GM23338 (cell line): ENCODE data around the gene RTCA. TPM values are rescaled to one million over a fixed set of nuclear protein-coding genes. Genes with fewer than 3 reads are reported as not detected.

Experiments
- ATAC-seq: fragments of 200-7000 bp; cut with Tn5 transposase; 3 replicates; pipeline ENCODE4 v1.9.1; 2020
- DNase-seq: peaks from one replicate; pipeline ENCODE4 v3.0.0-alpha.2; 2015; ENCODE audit warnings: low spot score
- H2AFZ ChIP-seq: fragments of 200-600 bp; sonication (generic); 2 replicates; pipeline ENCODE4 v1.8.0; 2016; ENCODE audit warnings: antibody characterized with exemption, mild to moderate bottlenecking, moderate library complexity
- H3F3A ChIP-seq: fragments of 200-600 bp; sonication (generic); replicated peaks from 2 replicates; pipeline ENCODE4 v1.8.0; 2017; ENCODE audit warnings: antibody characterized with exemption, mixed run types, low read depth
- H3K27ac ChIP-seq: fragments of 200-600 bp; sonication (generic); 2 replicates; pipeline ENCODE4 v1.6.1; 2016; ENCODE audit warnings: low read depth
- H3K27me3 ChIP-seq: fragments of 200-600 bp; sonication (generic); 2 replicates; pipeline ENCODE4 v1.8.0; 2016; ENCODE audit warnings: mild to moderate bottlenecking, mixed run types, moderate library complexity; ENCODE audit not compliant: insufficient read depth
- H3K36me3 ChIP-seq: fragments of 200-600 bp; sonication (generic); 2 replicates; pipeline ENCODE4 v1.8.0; 2016; ENCODE audit warnings: mild to moderate bottlenecking; ENCODE audit not compliant: insufficient read depth
- H3K4me1 ChIP-seq: fragments of 200-600 bp; sonication (generic); 2 replicates; pipeline ENCODE4 v1.8.0; 2016; ENCODE audit warnings: mild to moderate bottlenecking, moderate library complexity; ENCODE audit not compliant: insufficient read depth
- H3K4me2 ChIP-seq: fragments of 200-600 bp; sonication (generic); 2 replicates; pipeline ENCODE4 v1.7.1; 2017; ENCODE audit warnings: mixed run types
- H3K4me3 ChIP-seq: fragments of 200-600 bp; sonication (generic); 2 replicates; pipeline ENCODE4 v1.6.1; 2016; ENCODE audit warnings: mixed run types
- H3K79me2 ChIP-seq: fragments of 200-600 bp; sonication (generic); replicated peaks from 2 replicates; pipeline ENCODE4 v1.8.0; 2017; ENCODE audit warnings: mild to moderate bottlenecking; ENCODE audit not compliant: insufficient read depth
- H3K9me2 ChIP-seq: fragments of 200-600 bp; sonication (generic); 2 replicates; pipeline ENCODE4 v1.8.0; 2017; ENCODE audit not compliant: insufficient read depth
- H4K20me1 ChIP-seq: fragments of 200-600 bp; sonication (generic); replicated peaks from 2 replicates; pipeline ENCODE4 v1.8.0; 2017; ENCODE audit warnings: mild to moderate bottlenecking; ENCODE audit not compliant: insufficient read depth
- H3K27ac Mint-ChIP-seq: 2 replicates; pipeline ENCODE4 v1.8.0; 2020; ENCODE audit warnings: inconsistent platforms, mild to moderate bottlenecking, moderate library complexity, mixed read lengths
- H3K27me3 Mint-ChIP-seq: 3 replicates; pipeline ENCODE4 v1.8.0; 2022; ENCODE audit warnings: low read depth, mild to moderate bottlenecking, moderate library complexity, mixed read lengths, inconsistent platforms; ENCODE audit not compliant: insufficient read depth, poor library complexity
- H3K36me3 Mint-ChIP-seq: 3 replicates; pipeline ENCODE4 v1.8.0; 2021; ENCODE audit warnings: low read depth, mild to moderate bottlenecking, inconsistent platforms, moderate library complexity, mixed read lengths
- H3K4me1 Mint-ChIP-seq: 3 replicates; pipeline ENCODE4 v1.8.0; 2020; ENCODE audit warnings: mild to moderate bottlenecking, inconsistent platforms, mixed read lengths
- H3K4me3 Mint-ChIP-seq: 3 replicates; pipeline ENCODE4 v1.8.0; 2021; ENCODE audit warnings: moderate library complexity, mild to moderate bottlenecking, inconsistent platforms, mixed read lengths
- H3K9me3 Mint-ChIP-seq: 3 replicates; pipeline ENCODE4 v1.8.0; 2020; ENCODE audit warnings: moderate library complexity, mild to moderate bottlenecking, inconsistent platforms, mixed read lengths
- ETS1 ChIP-seq: IDR thresholded peaks from 2 replicates; pipeline ENCODE4 v1.6.1; 2016; ENCODE audit warnings: antibody characterized with exemption
- EZH2 ChIP-seq: fragments of 200-600 bp; sonication (generic); IDR thresholded peaks from one replicate; pipeline ENCODE4 v1.8.0; 2017; ENCODE audit warnings: antibody characterized with exemption, mild to moderate bottlenecking, low read depth; ENCODE audit not compliant: unreplicated experiment
- EZH2phosphoT487 ChIP-seq: fragments of 200-600 bp; sonication (generic); IDR thresholded peaks from one replicate; pipeline ENCODE4 v1.8.1; 2018; ENCODE audit warnings: antibody characterized with exemption; ENCODE audit not compliant: unreplicated experiment
- NANOG ChIP-seq: IDR thresholded peaks from 2 replicates; pipeline ENCODE4 v1.6.1; 2016; ENCODE audit warnings: antibody characterized with exemption, borderline replicate concordance
- ZNF114 ChIP-seq: fragments of 250-450 bp; sonication (Bioruptor Pico); IDR thresholded peaks from 2 replicates; pipeline ENCODE4 v1.5.0; 2020; ENCODE audit warnings: mild to moderate bottlenecking, moderate library complexity
- polyA plus RNA-seq: library from polyadenylated mRNA; unstranded; fragments of >200 nt; fragmentation: Nextera tagmentation; extraction: Ambion mirVana; gene quantifications from 2 replicates; pipeline ENCODE4 v1.2.1, GENCODE V29; 2016
- total RNA-seq: library from RNA; depleted of rRNA; stranded (reverse); fragments of >200 nt; shearing (Covaris generic); gene quantifications from 2 replicates; pipeline ENCODE4 v1.2.3, GENCODE V29; 2014
- TF ChIP-seq, protein P1 (sequence below): fragments of 250-450 bp; sonication (Bioruptor Pico); IDR thresholded peaks from 2 replicates; pipeline ENCODE4 v1.5.0; 2020; ENCODE audit warnings: mild to moderate bottlenecking, moderate library complexity
- TF ChIP-seq, protein P2 (sequence below), 2 experiments: fragments of 200-600 bp in 1 of 2; sonication (generic) in 1 of 2; conservative IDR thresholded peaks; 2 replicates each; pipeline versions ENCODE4 v1.5.1 to v1.6.1; 2016 to 2017; ENCODE audit warnings: antibody characterized with exemption in 2 of 2, low read depth in 2 of 2, mild to moderate bottlenecking in 2 of 2, moderate library complexity in 1 of 2

The RTCA gene
- total and polyA plus RNA-seq, 2 experiments from 2014 or later = 36.6 TPM

- TF ChIP-seq ZNF114 (no peak), EZH2 (no peak), EZH2phosphoT487 (no peak)
- TF ChIP-seq, protein P1, sequence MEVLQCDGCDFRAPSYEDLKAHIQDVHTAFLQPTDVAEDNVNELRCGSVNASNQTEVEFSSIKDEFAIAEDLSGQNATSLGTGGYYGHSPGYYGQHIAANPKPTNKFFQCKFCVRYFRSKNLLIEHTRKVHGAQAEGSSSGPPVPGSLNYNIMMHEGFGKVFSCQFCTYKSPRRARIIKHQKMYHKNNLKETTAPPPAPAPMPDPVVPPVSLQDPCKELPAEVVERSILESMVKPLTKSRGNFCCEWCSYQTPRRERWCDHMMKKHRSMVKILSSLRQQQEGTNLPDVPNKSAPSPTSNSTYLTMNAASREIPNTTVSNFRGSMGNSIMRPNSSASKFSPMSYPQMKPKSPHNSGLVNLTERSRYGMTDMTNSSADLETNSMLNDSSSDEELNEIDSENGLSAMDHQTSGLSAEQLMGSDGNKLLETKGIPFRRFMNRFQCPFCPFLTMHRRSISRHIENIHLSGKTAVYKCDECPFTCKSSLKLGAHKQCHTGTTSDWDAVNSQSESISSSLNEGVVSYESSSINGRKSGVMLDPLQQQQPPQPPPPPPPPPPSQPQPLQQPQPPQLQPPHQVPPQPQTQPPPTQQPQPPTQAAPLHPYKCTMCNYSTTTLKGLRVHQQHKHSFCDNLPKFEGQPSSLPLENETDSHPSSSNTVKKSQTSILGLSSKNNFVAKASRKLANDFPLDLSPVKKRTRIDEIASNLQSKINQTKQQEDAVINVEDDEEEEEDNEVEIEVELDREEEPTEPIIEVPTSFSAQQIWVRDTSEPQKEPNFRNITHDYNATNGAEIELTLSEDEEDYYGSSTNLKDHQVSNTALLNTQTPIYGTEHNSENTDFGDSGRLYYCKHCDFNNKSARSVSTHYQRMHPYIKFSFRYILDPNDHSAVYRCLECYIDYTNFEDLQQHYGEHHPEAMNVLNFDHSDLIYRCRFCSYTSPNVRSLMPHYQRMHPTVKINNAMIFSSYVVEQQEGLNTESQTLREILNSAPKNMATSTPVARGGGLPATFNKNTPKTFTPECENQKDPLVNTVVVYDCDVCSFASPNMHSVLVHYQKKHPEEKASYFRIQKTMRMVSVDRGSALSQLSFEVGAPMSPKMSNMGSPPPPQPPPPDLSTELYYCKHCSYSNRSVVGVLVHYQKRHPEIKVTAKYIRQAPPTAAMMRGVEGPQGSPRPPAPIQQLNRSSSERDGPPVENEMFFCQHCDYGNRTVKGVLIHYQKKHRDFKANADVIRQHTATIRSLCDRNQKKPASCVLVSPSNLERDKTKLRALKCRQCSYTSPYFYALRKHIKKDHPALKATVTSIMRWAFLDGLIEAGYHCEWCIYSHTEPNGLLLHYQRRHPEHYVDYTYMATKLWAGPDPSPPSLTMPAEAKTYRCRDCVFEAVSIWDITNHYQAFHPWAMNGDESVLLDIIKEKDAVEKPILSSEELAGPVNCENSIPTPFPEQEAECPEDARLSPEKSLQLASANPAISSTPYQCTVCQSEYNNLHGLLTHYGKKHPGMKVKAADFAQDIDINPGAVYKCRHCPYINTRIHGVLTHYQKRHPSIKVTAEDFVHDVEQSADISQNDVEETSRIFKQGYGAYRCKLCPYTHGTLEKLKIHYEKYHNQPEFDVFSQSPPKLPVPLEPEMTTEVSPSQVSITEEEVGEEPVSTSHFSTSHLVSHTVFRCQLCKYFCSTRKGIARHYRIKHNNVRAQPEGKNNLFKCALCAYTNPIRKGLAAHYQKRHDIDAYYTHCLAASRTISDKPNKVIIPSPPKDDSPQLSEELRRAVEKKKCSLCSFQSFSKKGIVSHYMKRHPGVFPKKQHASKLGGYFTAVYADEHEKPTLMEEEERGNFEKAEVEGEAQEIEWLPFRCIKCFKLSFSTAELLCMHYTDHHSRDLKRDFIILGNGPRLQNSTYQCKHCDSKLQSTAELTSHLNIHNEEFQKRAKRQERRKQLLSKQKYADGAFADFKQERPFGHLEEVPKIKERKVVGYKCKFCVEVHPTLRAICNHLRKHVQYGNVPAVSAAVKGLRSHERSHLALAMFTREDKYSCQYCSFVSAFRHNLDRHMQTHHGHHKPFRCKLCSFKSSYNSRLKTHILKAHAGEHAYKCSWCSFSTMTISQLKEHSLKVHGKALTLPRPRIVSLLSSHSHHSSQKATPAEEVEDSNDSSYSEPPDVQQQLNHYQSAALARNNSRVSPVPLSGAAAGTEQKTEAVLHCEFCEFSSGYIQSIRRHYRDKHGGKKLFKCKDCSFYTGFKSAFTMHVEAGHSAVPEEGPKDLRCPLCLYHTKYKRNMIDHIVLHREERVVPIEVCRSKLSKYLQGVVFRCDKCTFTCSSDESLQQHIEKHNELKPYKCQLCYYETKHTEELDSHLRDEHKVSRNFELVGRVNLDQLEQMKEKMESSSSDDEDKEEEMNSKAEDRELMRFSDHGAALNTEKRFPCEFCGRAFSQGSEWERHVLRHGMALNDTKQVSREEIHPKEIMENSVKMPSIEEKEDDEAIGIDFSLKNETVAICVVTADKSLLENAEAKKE (CRISPR knock-in tag) = no peak
- TF ChIP-seq, protein P2, sequence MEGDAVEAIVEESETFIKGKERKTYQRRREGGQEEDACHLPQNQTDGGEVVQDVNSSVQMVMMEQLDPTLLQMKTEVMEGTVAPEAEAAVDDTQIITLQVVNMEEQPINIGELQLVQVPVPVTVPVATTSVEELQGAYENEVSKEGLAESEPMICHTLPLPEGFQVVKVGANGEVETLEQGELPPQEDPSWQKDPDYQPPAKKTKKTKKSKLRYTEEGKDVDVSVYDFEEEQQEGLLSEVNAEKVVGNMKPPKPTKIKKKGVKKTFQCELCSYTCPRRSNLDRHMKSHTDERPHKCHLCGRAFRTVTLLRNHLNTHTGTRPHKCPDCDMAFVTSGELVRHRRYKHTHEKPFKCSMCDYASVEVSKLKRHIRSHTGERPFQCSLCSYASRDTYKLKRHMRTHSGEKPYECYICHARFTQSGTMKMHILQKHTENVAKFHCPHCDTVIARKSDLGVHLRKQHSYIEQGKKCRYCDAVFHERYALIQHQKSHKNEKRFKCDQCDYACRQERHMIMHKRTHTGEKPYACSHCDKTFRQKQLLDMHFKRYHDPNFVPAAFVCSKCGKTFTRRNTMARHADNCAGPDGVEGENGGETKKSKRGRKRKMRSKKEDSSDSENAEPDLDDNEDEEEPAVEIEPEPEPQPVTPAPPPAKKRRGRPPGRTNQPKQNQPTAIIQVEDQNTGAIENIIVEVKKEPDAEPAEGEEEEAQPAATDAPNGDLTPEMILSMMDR (conservative IDR thresholded peaks at IDR 0.05; ENCODE audit: low read depth in 2 of 2) = no peak
Measured at GRCh38 chr1:100340494-100340893, 74.5 kb downstream of the RTCA start (continued).

DNA sequence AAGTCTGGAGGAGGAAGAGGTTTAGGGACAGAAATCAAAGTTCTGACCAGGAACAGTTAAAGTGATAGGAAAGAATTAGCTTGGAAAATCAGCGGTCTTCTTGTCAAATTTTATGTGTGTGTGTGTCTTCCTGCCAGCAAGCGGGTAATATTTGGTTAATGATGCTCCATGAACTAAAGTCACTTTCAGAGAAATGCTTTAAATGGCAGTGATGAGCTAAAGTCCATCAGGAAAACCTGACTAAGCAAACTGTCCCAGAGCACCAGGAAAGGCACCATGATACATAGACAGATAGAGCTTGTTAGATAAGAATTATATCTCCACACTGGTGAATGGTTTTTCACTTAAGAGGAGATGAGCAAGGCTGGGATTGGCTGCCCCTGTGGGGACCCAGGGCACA lies 76.3 kb downstream of the RTCA start:
- DNase-seq (no peak), ATAC-seq (no peak)
- Histone ChIP-seq H3K4me1 (peaks cover 11% of the 10 kb centered on the region; the same call in 1 of the 2 replicates), H3F3A (no peaks in the 10 kb centered on the region), H3K9me2 (peaks cover 3% of the 10 kb centered on the region; the same call in 1 of the 2 replicates), H3K27me3 (no peaks in the 10 kb centered on the region), H3K4me2 (no peak overlapping the region), H3K36me3 (no peaks in the 10 kb centered on the region), H3K27ac (no peak overlapping the region), H2AFZ (no peak overlapping the region), H3K79me2 (no peaks in the 10 kb centered on the region), H3K4me3 (no peak overlapping the region), H4K20me1 (no peaks in the 10 kb centered on the region)
- H3K27me3 Mint-ChIP-seq = no peaks in the 10 kb centered on the region
- peaks cover 16% of the 10 kb centered on the region for H3K4me1 Mint-ChIP-seq
- H3K9me3 Mint-ChIP-seq = no peaks in the 10 kb centered on the region; the same call in 2 of the 3 replicates
- no peaks in the 10 kb centered on the region for H3K36me3 Mint-ChIP-seq
- no peak overlapping the region for H3K4me3 Mint-ChIP-seq
- H3K27ac Mint-ChIP-seq = no peak overlapping the region
- TF ChIP-seq, protein P1 (CRISPR knock-in tag) = no peak
- TF ChIP-seq ETS1 = no peak
- TF ChIP-seq NANOG = no peak
